Mammary epithelial cell (primary cell): ENCODE measurements around the gene RABGGTB.

ENCODE experiments used
- EZH2 ChIP-seq: IDR thresholded peaks from 2 replicates; pipeline ENCODE4 v1.6.1; 2012; ENCODE audit warnings: low read length, inconsistent platforms, borderline replicate concordance
- TF ChIP-seq, protein P1 (sequence below), 2 donors: IDR thresholded peaks in 1 of 2; conservative IDR thresholded peaks in 1 of 2; 2 replicates each; pipeline ENCODE4 v1.5.1; 2011 to 2012; ENCODE audit warnings: inconsistent platforms in 2 of 2, low read length in 2 of 2, mild to moderate bottlenecking in 2 of 2, control low read depth in 1 of 2, low read depth in 1 of 2; ENCODE audit not compliant: insufficient read depth in 1 of 2; ENCODE audit errors: extremely low read depth in 1 of 2

GRCh38 chr1:75764057-75764655 is 21.9 kb upstream of the RABGGTB start:
- TF ChIP-seq, protein P1, sequence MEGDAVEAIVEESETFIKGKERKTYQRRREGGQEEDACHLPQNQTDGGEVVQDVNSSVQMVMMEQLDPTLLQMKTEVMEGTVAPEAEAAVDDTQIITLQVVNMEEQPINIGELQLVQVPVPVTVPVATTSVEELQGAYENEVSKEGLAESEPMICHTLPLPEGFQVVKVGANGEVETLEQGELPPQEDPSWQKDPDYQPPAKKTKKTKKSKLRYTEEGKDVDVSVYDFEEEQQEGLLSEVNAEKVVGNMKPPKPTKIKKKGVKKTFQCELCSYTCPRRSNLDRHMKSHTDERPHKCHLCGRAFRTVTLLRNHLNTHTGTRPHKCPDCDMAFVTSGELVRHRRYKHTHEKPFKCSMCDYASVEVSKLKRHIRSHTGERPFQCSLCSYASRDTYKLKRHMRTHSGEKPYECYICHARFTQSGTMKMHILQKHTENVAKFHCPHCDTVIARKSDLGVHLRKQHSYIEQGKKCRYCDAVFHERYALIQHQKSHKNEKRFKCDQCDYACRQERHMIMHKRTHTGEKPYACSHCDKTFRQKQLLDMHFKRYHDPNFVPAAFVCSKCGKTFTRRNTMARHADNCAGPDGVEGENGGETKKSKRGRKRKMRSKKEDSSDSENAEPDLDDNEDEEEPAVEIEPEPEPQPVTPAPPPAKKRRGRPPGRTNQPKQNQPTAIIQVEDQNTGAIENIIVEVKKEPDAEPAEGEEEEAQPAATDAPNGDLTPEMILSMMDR (conservative IDR thresholded peaks at IDR 0.05 in 1 of 2, IDR thresholded peaks at IDR 0.05 in 1 of 2; ENCODE audit: extremely low read depth in 1 of 2, insufficient read depth in 1 of 2, low read depth in 1 of 2, low read length in 2 of 2): no peak
- TF ChIP-seq EZH2: no peak
